ENCODE data around the gene BST1.
"Not testable (repeated sequence)": the region's sequence is repeated elsewhere in the genome, so short reads cannot be mapped to it uniquely, and the experiment has no call there.

The BST1 gene

DNA sequence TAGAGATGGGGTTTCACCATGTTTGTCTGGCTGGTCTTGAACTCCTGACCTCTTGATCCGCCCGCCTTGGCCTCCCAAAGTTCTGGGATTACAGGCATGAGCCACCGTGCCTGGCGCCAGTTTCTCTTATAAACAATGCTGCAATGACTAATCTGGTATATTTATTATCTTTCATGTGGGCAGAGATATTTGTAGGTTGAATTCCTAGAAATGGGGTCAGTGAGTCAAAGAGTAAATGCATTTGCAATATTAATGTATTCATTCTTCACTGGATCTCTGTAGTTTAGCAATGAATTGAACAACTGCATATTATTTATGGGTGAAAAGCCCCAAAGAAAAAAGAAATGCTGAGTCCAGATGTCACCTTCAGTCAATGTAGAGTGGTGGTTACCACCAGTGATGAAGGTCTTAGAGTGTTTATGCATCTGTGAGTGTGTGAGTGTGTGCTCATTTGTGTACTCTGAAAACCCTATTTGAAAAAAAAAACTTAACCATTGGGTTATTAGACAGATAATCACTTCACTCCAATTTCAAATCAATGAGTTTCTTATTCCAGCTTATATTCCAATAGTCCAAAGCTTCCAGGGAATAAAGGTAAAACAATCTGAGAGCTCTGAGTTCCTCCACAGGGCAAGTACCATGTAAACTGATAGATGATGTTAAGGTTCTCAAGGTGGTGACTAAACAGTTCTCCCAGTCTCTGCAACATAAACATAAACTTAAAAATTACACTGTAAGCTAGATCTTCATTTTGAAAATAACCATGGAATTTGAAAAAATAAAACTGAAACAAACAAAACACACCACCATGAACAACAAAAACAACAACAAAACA lies 52.7 kb downstream of the BST1 start:
- Histone ChIP-seq H3K9me3 (ENCODE audit: control insufficient read depth, low read depth, low read length) (no peaks in the 10 kb centered on the region), H3K4me3 (ENCODE audit: low read length) (no peak overlapping the region), H3K36me3 (ENCODE audit: control insufficient read depth, low read depth, low read length) (no peaks in the 10 kb centered on the region), H3K27ac (ENCODE audit: low read length) (no peak overlapping the region), H3K4me1 (ENCODE audit: control insufficient read depth, low read depth, low read length) (no peaks in the 10 kb centered on the region), H3K9ac (ENCODE audit: low read length) (no peak overlapping the region), H3K27me3 (ENCODE audit: control insufficient read depth, insufficient read depth, low read length) (no peaks in the 10 kb centered on the region)

DNA sequence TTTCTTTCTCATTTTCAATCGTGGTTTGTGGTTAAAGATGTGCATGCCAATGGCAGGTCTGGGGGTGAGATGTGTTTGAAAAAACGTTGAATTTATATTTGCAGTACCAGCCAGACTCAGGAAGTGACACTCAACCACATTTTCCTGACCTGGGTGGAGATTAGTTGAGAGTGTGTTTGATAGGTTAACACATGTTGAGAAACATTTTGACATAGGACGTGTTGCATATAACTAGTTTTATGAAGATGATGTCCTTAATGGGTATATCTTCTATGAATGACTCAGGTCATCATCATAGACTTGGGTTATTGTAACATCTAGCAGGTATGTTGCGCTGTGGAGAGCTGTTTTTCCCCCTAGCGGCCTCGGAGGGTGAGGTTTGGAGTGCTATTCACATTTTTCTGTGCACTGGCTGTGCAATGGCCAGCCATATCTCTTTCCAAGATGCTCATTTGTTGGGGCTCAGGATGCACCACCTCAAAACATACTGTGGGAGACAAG lies 53.5 kb downstream of the BST1 start:
- no peaks in the 10 kb centered on the region for H3K27me3 ChIP-seq (ENCODE audit: control insufficient read depth, insufficient read depth, low read length)
- no peaks in the 10 kb centered on the region for H3K4me1 ChIP-seq (ENCODE audit: control insufficient read depth, low read depth, low read length)
- no peaks in the 10 kb centered on the region for H3K36me3 ChIP-seq (ENCODE audit: control insufficient read depth, low read depth, low read length)
- H3K9me3 ChIP-seq (ENCODE audit: control insufficient read depth, low read depth, low read length): no peaks in the 10 kb centered on the region
- no peak overlapping the region for H3K9ac ChIP-seq (ENCODE audit: low read length)
- H3K27ac ChIP-seq (ENCODE audit: low read length): no peak overlapping the region
- H3K4me3 ChIP-seq (ENCODE audit: low read length): no peak overlapping the region

DNA sequence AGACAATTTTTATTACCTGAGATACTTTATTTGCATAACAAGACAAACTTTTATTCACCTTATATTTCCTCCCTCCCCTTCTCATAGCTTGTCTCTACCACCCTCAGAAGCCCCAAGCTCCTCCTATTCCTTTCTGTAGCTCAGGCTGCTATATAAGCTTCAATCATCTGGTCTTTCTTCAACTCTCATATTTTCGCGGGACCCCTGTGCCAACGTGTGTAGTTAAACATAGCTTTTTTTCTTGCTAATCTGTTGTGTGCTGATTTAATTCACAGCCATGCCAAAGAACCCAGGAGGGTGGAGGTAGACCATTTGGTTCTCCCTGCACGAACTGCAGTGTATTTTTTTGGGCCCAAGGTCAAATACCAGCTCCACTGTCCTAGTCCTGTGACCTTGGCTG lies 54.2 kb downstream of the BST1 start:
- no peak overlapping the region for H3K4me3 ChIP-seq (ENCODE audit: low read length)

DNA sequence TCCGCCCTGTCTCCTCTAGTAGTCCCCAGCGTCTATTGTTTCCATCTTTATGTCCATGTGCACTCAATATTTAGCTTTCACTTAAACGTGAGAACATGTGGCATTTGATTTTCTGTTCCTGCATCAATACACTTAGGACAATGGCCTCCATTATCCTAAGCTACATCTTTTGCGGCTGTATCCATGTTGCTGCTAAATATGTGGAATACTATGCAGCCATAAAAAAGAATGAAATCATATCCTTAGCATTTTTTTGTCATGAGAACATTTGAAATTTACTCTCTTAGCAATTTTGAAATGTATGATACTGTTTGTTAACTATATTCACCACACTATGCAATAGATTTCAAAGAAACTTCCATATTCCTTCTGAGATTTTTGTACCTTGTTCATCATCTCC lies 55.4 kb downstream of the BST1 start:
- H3K4me1 ChIP-seq (ENCODE audit: control insufficient read depth, low read depth, low read length): no peaks in the 10 kb centered on the region
- no peak overlapping the region for H3K27ac ChIP-seq (ENCODE audit: low read length)
- H3K9ac ChIP-seq (ENCODE audit: low read length): no peak overlapping the region
- no peaks in the 10 kb centered on the region for H3K36me3 ChIP-seq (ENCODE audit: control insufficient read depth, low read depth, low read length)
- H3K27me3 ChIP-seq (ENCODE audit: control insufficient read depth, insufficient read depth, low read length): no peaks in the 10 kb centered on the region
- H3K9me3 ChIP-seq (ENCODE audit: control insufficient read depth, low read depth, low read length): no peaks in the 10 kb centered on the region
- H3K4me3 ChIP-seq (ENCODE audit: low read length): no peak overlapping the region

More for the DNA sequence above, 54.2 kb downstream of the BST1 start:
- Histone ChIP-seq H3K27me3 (ENCODE audit: control insufficient read depth, insufficient read depth, low read length) (no peaks in the 10 kb centered on the region), H3K36me3 (ENCODE audit: control insufficient read depth, low read depth, low read length) (no peaks in the 10 kb centered on the region), H3K4me1 (ENCODE audit: control insufficient read depth, low read depth, low read length) (no peaks in the 10 kb centered on the region), H3K9ac (ENCODE audit: low read length) (no peak overlapping the region), H3K27ac (ENCODE audit: low read length) (no peak overlapping the region), H3K9me3 (ENCODE audit: control insufficient read depth, low read depth, low read length) (no peaks in the 10 kb centered on the region)

DNA sequence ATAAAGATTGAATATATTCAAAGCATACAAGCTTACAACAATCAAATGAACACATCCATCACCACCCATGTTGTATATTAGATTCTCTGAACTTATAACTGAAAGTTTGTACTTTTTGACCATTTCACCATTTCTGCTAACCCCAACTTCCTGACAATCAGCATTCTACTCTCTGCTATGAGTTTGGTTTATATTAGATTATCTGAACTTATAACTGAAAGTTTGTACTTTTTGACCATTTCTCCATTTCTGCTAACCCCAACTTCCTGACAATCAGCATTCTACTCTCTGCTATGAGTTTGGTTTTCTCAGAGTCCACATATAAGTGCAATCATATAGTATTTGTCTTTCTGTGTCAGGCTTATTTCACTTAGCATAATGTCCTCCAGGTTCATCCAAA lies 59.6 kb downstream of the BST1 start:
- not testable (repeated sequence) for H3K27me3 ChIP-seq (ENCODE audit: control insufficient read depth, insufficient read depth, low read length); H3K9me3 ChIP-seq (ENCODE audit: control insufficient read depth, low read depth, low read length); H3K4me3 ChIP-seq (ENCODE audit: low read length); H3K36me3 ChIP-seq (ENCODE audit: control insufficient read depth, low read depth, low read length); H3K4me1 ChIP-seq (ENCODE audit: control insufficient read depth, low read depth, low read length); H3K9ac ChIP-seq (ENCODE audit: low read length); H3K27ac ChIP-seq (ENCODE audit: low read length)

DNA sequence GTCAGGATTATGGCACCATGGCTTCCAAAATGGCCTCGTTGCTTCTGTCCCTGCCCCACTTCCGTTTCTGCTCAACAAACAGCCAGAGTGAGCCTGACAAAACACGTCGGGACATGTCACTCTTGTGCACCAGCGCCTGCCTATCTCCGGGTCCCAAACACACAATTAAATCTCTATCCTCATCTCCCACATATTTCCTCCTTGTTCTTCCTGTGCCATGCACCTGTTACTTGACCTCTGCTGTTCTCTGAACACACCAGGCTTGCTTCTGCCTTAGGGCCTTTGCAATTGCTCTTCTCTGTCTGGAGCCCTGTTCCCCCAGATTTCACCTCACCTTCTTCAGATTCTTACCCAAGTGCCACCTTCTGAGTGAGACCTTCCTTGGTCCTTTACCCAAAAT lies 62.5 kb downstream of the BST1 start:
- no peaks in the 10 kb centered on the region for H3K27me3 ChIP-seq (ENCODE audit: control insufficient read depth, insufficient read depth, low read length)
- no peaks in the 10 kb centered on the region for H3K36me3 ChIP-seq (ENCODE audit: control insufficient read depth, low read depth, low read length)
- H3K4me1 ChIP-seq (ENCODE audit: control insufficient read depth, low read depth, low read length): no peaks in the 10 kb centered on the region
- H3K9ac ChIP-seq (ENCODE audit: low read length): no peak overlapping the region
- no peak overlapping the region for H3K27ac ChIP-seq (ENCODE audit: low read length)
- H3K4me3 ChIP-seq (ENCODE audit: low read length): no peak overlapping the region
- H3K9me3 ChIP-seq (ENCODE audit: control insufficient read depth, low read depth, low read length): no peaks in the 10 kb centered on the region

DNA sequence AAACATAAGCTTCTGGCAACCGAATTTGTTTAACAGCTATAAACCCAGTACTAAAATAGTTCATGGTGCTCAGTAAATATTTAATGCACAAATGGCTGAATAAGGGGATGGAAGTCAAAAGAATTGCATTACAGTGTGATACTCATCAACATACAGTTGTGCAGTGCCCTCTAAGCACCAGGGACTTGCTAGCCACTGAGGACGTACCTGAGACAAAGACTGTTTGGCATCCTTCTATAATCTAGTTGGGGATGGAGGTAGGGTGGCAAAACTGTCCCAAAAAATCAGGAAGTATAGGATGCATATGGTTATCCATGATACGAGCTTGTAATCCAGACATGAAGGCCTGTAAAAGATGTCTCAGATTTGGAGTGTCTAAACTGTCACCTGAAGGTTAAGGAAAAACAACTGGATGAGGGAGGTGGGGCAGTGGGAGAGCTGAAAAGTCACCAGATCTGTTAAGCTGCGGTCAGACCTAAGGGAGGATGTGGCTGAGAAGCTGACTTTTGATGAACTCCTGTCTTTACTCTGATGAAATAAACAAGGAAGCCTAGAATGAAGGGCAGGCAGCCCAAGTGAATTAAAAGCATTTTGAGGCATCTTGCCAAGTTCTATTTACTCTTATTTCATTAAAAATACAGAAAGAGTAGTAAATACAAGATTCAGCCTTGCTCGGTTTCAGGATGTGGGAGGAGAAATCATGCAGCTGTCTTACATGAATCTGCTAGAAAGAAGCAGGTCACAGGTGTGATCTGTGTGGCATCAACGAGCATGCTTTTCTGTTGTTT lies 63.2 kb downstream of the BST1 start:
- Histone ChIP-seq H3K27me3 (ENCODE audit: control insufficient read depth, insufficient read depth, low read length) (no peaks in the 10 kb centered on the region), H3K9me3 (ENCODE audit: control insufficient read depth, low read depth, low read length) (no peaks in the 10 kb centered on the region), H3K36me3 (ENCODE audit: control insufficient read depth, low read depth, low read length) (no peaks in the 10 kb centered on the region), H3K27ac (ENCODE audit: low read length) (no peak overlapping the region), H3K9ac (ENCODE audit: low read length) (no peak overlapping the region), H3K4me1 (ENCODE audit: control insufficient read depth, low read depth, low read length) (no peaks in the 10 kb centered on the region), H3K4me3 (ENCODE audit: low read length) (no peak overlapping the region)

DNA sequence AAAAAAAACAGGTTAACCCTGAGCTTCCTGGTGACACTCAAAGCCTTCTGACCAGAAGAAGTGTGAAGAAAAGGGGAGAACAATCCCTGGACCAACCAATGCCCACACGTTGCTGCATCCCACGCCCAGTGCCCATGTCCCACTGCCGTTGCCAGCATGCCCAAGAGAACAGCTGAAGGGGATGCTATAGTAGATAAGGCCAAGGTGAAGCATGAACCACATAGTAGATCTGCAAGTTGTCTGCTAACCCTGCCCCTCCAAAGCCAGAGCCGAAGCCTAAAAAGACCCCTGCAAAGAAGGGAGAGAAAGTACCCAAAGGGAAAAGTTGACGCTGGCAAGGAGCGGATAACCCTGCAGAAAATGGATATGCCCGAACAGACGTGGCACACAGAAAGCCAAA lies 64.0 kb downstream of the BST1 start:
- H3K9ac ChIP-seq (ENCODE audit: low read length): no peak overlapping the region
- H3K4me1 ChIP-seq (ENCODE audit: control insufficient read depth, low read depth, low read length): no peaks in the 10 kb centered on the region
- no peak overlapping the region for H3K27ac ChIP-seq (ENCODE audit: low read length)
- H3K36me3 ChIP-seq (ENCODE audit: control insufficient read depth, low read depth, low read length): no peaks in the 10 kb centered on the region
- H3K27me3 ChIP-seq (ENCODE audit: control insufficient read depth, insufficient read depth, low read length): no peaks in the 10 kb centered on the region
- H3K4me3 ChIP-seq (ENCODE audit: low read length): no peak overlapping the region
- no peaks in the 10 kb centered on the region for H3K9me3 ChIP-seq (ENCODE audit: control insufficient read depth, low read depth, low read length)

DNA sequence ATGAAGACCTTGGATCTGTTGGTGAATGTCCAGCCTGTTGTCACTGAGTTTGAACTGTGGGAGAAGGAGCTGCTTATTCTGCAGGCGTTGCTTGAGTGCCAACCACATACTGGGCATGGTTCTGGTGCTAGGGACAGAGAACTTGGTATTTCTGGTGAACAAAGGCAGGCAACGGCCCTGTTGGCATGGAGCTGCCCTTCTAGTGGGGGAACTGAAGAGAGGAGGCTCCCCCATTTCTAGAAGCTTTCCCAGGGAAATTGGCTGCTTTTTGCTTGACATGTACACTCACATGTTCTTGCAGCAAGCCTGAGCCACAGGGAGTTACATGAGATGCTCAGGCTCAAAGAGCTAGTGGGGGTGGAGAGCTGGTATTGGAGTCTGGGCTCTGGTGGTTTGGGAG lies 66.3 kb downstream of the BST1 start:
- no peaks in the 10 kb centered on the region for H3K4me1 ChIP-seq (ENCODE audit: control insufficient read depth, low read depth, low read length)
- no peak overlapping the region for H3K4me3 ChIP-seq (ENCODE audit: low read length)
- H3K9ac ChIP-seq (ENCODE audit: low read length): no peak overlapping the region
- H3K9me3 ChIP-seq (ENCODE audit: control insufficient read depth, low read depth, low read length): no peaks in the 10 kb centered on the region
- no peaks in the 10 kb centered on the region for H3K27me3 ChIP-seq (ENCODE audit: control insufficient read depth, insufficient read depth, low read length)
- no peaks in the 10 kb centered on the region for H3K36me3 ChIP-seq (ENCODE audit: control insufficient read depth, low read depth, low read length)
- H3K27ac ChIP-seq (ENCODE audit: low read length): no peak overlapping the region

DNA sequence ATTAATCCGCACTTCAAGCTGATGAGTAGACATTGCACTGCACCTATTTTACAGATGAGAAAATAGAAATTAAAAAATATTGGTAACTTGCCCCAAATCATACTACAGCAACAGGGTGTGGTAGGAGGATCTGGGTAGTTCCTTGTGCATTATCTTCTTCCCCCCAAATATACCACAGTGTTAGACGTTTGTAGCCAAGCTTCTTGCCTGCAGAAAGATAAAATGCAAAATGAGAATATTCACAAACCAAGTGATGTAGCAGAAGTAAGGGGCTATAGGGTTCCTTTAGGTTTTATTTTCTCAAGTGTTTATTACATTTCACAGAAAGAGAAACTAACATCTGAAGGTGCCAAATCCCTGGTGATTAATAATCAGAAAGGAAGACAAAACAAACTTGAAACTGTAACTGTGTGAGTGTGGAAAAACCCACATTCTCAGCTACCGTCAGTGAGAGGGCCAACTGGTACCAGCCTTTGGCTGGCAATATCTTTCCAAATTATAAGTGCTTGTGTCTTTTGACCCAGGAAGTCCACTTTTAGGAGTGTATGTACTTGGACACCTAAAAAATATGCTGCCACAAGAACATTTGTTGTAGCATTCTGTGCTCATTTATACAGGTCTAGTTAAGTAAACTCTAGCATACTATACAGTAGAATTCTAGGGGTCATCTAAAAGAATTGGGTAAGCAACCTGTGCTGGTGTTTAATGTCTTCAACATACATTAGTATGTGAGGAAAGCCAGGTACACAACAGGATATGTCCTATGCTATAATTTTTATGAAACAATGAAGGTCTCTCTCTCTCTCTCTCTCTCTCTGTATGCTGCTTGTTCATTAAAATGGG lies 68.6 kb downstream of the BST1 start:
- Histone ChIP-seq H3K4me3 (ENCODE audit: low read length) (no peak overlapping the region), H3K27me3 (ENCODE audit: control insufficient read depth, insufficient read depth, low read length) (no peaks in the 10 kb centered on the region), H3K9ac (ENCODE audit: low read length) (no peak overlapping the region), H3K27ac (ENCODE audit: low read length) (no peak overlapping the region), H3K4me1 (ENCODE audit: control insufficient read depth, low read depth, low read length) (no peaks in the 10 kb centered on the region), H3K36me3 (ENCODE audit: control insufficient read depth, low read depth, low read length) (no peaks in the 10 kb centered on the region), H3K9me3 (ENCODE audit: control insufficient read depth, low read depth, low read length) (no peaks in the 10 kb centered on the region)

DNA sequence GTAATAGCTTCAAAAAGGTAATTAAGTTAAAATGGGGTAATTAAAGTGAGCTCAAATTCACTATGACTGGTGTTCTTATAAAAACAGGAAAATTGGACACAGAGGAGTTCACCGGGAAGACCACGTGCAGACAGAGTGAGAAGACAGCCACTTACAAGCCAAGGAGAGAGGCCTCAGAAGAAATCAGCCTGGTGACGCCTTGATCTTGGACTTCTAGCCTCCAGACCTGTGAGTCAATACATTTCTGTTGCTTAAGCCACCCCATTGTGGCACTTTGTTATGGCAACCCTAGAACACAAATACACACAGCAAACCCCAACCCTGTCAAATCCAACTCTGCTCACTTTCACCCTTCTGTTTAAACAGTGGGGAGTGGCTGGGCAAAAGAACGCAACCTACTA lies 71.2 kb downstream of the BST1 start:
- Histone ChIP-seq H3K4me1 (ENCODE audit: control insufficient read depth, low read depth, low read length) (no peaks in the 10 kb centered on the region), H3K27me3 (ENCODE audit: control insufficient read depth, insufficient read depth, low read length) (peaks cover 23% of the 10 kb centered on the region), H3K36me3 (ENCODE audit: control insufficient read depth, low read depth, low read length) (no peaks in the 10 kb centered on the region), H3K9me3 (ENCODE audit: control insufficient read depth, low read depth, low read length) (no peaks in the 10 kb centered on the region), H3K27ac (ENCODE audit: low read length) (no peak overlapping the region), H3K9ac (ENCODE audit: low read length) (no peak overlapping the region), H3K4me3 (ENCODE audit: low read length) (no peak overlapping the region)
